ENCODE data around the gene GMDS. TPM values are rescaled to one million over a fixed set of nuclear protein-coding genes. Genes with fewer than 3 reads are reported as not detected.
"Not testable (repeated sequence)": the region's sequence is repeated elsewhere in the genome, so short reads cannot be mapped to it uniquely, and the experiment has no call there.

GMDS gene
- total RNA-seq, 6 experiments from 2014 or later, result 13.2 to 18.0 (median 14.7) TPM

DNA sequence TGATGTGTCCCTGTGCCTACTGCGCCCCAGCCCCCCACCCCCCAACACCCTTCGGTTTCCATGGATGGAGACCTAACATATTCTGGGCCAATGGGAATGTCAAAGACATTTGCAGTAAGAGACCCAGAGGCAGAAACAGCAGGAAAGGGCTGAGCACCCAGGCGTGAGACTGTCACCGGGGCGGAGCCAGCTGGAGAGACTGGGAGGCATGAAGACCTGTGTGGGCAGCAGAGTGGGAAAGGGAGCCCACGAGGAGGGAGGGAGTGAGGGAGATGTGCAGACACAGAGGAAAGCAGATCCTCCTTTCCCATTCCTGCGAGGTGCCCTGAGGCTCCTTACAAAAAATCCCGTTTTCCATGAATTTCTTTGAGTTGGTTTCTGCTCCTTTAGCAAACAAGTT is 485.5 kb downstream of the GMDS start:
- Mint-ChIP-seq H3K27me3 (ENCODE audit: insufficient read depth) (no peaks in the 10 kb centered on the region; the same call in 1 of the 2 replicates), H3K27ac (no peak overlapping the region), H3K36me3 (ENCODE audit: low read depth) (no peaks in the 10 kb centered on the region), H3K4me3 (no peak overlapping the region), H3K9me3 (no peaks in the 10 kb centered on the region), H3K4me1 (ENCODE audit: low read depth) (no peaks in the 10 kb centered on the region)
- DNase-seq, result no peak
- TF ChIP-seq, protein P1, sequence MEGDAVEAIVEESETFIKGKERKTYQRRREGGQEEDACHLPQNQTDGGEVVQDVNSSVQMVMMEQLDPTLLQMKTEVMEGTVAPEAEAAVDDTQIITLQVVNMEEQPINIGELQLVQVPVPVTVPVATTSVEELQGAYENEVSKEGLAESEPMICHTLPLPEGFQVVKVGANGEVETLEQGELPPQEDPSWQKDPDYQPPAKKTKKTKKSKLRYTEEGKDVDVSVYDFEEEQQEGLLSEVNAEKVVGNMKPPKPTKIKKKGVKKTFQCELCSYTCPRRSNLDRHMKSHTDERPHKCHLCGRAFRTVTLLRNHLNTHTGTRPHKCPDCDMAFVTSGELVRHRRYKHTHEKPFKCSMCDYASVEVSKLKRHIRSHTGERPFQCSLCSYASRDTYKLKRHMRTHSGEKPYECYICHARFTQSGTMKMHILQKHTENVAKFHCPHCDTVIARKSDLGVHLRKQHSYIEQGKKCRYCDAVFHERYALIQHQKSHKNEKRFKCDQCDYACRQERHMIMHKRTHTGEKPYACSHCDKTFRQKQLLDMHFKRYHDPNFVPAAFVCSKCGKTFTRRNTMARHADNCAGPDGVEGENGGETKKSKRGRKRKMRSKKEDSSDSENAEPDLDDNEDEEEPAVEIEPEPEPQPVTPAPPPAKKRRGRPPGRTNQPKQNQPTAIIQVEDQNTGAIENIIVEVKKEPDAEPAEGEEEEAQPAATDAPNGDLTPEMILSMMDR (IDR thresholded peaks at IDR 0.05), result no peak

DNA sequence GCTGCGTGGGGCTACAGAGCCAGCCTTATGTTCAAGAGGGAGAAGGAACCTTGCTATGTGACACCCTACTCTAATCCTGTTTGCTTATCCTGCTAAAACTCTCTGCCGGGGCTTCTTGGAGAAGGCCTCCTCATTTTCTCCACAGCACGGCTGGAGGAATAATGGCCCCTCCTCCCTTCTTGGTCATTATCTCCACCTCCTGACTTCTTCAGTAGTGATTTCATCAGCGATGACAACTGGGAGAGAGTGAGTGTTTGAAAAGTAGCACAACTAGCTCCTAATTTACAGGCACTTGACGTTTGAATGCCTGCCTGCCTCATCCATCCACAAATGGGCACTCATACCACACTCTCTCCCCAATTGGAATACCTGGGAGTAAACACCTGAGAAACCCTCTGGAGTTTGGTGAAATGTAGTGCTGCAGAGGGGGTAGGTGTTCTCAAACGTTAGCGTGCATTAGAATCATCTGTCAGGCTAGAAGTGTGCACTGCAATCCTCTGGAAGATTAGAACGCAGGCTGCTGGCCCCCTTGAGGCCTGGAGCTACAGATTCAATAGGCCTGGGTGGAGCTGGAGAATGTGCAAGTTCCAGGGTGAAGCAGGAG is 487.2 kb downstream of the GMDS start:
- no peak for DNase-seq
- H3K4me3 Mint-ChIP-seq, result no peak overlapping the region
- H3K36me3 Mint-ChIP-seq (ENCODE audit: low read depth), result no peaks in the 10 kb centered on the region
- TF ChIP-seq, protein P1 (IDR thresholded peaks at IDR 0.05), result no peak
- no peaks in the 10 kb centered on the region; the same call in none of the 2 replicates for H3K27me3 Mint-ChIP-seq (ENCODE audit: insufficient read depth)
- H3K9me3 Mint-ChIP-seq, result peaks cover 7% of the 10 kb centered on the region
- no peaks in the 10 kb centered on the region for H3K4me1 Mint-ChIP-seq (ENCODE audit: low read depth)
- H3K27ac Mint-ChIP-seq, result no peak overlapping the region

DNA sequence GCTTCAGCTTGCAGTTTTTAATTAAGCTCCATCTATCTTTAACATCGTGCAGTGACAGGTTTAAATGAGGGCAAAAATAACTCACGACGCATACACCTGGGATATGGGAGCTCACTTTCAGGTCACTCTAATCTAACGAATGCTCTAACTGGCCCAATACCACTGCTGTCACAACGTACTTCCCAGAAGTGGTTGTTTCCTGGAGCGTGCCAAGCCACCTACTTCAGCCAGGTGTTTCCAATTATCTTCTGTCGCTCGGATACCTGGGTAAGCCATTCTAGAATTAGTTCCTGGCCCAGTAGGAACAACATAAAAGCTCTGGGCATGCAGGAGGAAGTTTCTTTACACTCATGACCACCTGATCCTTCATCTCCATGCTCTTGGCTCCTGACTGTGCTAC is 488.3 kb downstream of the GMDS start:
- Mint-ChIP-seq H3K4me1 (ENCODE audit: low read depth) (no peaks in the 10 kb centered on the region), H3K4me3 (no peak overlapping the region), H3K36me3 (ENCODE audit: low read depth) (no peaks in the 10 kb centered on the region), H3K27ac (no peak overlapping the region), H3K27me3 (ENCODE audit: insufficient read depth) (no peaks in the 10 kb centered on the region; the same call in none of the 2 replicates), H3K9me3 (peaks cover 12% of the 10 kb centered on the region)
- no peak for DNase-seq
- TF ChIP-seq, protein P1 (IDR thresholded peaks at IDR 0.05), result no peak

DNA sequence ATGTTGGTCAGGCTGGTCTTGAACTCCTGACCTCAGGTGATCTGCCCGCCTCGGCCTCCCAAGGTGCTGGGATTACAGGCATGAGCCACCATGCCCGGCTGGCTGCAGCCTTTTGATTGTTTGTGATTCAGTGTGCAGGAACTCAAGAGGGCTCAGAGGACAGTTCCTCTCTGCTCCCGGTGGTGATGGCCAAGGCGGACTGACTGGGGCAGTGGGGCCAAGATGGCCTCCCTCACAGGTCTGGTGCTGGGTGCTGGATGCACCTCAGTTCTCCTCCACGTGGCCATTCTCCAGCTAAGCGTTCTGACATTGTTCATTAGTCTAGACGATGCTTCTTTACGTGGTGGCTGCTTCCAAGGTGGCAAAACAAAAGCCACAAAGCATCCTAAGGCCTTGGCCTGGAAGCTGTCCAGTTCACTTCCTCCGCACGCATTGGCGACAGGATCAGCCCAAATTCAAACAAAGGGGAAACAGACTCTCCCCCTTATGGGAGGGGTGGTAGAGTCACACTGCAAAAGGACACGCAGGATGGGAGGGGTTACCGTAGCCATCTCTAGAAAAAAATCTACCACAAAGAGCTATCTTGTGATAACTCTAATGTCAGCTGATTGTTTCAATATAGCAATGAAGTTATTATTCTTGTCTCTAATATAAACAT is 488.8 kb downstream of the GMDS start:
- peaks cover 1% of the 10 kb centered on the region for H3K27me3 Mint-ChIP-seq (ENCODE audit: insufficient read depth)
- no peaks in the 10 kb centered on the region for H3K36me3 Mint-ChIP-seq (ENCODE audit: low read depth)
- TF ChIP-seq, protein P1 (IDR thresholded peaks at IDR 0.05), result no peak
- peaks cover 17% of the 10 kb centered on the region for H3K9me3 Mint-ChIP-seq
- no peak overlapping the region for H3K27ac Mint-ChIP-seq
- no peak overlapping the region for H3K4me3 Mint-ChIP-seq
- no peaks in the 10 kb centered on the region for H3K4me1 Mint-ChIP-seq (ENCODE audit: low read depth)
- no peak for DNase-seq

DNA sequence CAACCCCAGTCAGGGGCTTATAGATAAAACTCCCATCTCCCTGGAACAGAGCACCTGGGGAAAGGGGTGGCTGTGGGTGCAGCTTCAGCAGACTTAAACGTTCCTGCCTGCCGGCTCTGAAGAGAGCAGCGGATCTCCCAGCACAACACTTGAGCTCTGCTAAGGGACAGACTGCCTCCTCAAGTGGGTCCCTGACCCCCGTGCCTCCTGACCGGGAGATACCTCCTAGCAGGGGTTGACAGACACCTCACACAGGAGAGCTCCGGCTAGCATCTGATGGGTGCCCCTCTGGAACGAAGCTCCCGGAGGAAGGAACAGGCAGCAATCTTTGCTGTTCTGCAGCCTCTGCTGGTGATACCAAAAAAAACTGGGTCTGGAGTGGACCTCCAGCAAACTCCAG is 494.3 kb downstream of the GMDS start:
- DNase-seq; H3K4me3 Mint-ChIP-seq; H3K27ac Mint-ChIP-seq; H3K36me3 Mint-ChIP-seq (ENCODE audit: low read depth); H3K4me1 Mint-ChIP-seq (ENCODE audit: low read depth); H3K27me3 Mint-ChIP-seq (ENCODE audit: insufficient read depth): not testable (repeated sequence)
- H3K9me3 Mint-ChIP-seq, result peaks cover 19% of the 10 kb centered on the region

DNA sequence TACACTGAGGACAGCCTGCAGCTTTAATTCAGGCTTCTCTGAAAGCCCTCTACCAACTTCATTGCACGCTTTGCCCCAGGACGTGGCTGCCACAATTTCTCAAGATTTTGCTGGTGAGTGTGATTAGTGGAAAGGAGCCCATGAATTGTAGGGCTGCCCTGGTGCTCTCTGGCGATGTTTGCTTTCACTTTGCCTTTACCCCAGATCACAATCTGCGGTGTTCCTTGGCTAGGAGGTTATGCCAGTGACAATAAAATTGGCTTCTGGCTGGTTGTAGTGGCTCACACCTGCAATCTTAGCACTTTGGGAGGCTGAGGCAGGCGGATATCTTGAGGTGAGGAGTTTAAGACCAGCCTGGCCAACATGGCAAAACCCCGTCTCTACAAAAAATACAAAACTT is 496.4 kb downstream of the GMDS start:
- H3K36me3 Mint-ChIP-seq (ENCODE audit: low read depth), result no peaks in the 10 kb centered on the region

More for the DNA sequence above, 496.4 kb downstream of the GMDS start:
- no peak overlapping the region for H3K27ac Mint-ChIP-seq
- H3K27me3 Mint-ChIP-seq (ENCODE audit: insufficient read depth), result peaks cover 1% of the 10 kb centered on the region
- no peak for DNase-seq
- no peaks in the 10 kb centered on the region for H3K4me1 Mint-ChIP-seq (ENCODE audit: low read depth)
- peak overlapping the region; percentile 70; the same call in 1 of the 2 replicates for H3K4me3 Mint-ChIP-seq
- H3K9me3 Mint-ChIP-seq, result peaks cover 19% of the 10 kb centered on the region
- TF ChIP-seq, protein P1 (IDR thresholded peaks at IDR 0.05), result no peak
